HepG2 (cell line): ENCODE data around the gene PTPRE.

ENCODE experiments used
- CBX2 ChIP-seq, 2 experiments: fragments of 200-600 bp in 1 of 2; sonication (generic); formaldehyde crosslinking in 1 of 2; IDR thresholded peaks; 2 replicates each; pipeline versions ENCODE4 v1.7.0 to v1.8.1; 2018 to 2022; ENCODE audit warnings: low read depth in 2 of 2, low read length in 1 of 2, mild to moderate bottlenecking in 1 of 2, missing genetic modification reagents in 1 of 2
- CEBPG ChIP-seq: IDR thresholded peaks from 2 replicates; pipeline ENCODE4 v1.6.1; 2016
- CTCF ChIP-seq: sonication (generic); formaldehyde crosslinking; IDR thresholded peaks from 2 replicates; pipeline ENCODE4 v1.5.0; 2020; ENCODE audit warnings: mild to moderate bottlenecking, missing genetic modification reagents, moderate library complexity
- DNMT1 ChIP-seq: sonication (generic); formaldehyde crosslinking; IDR thresholded peaks from 2 replicates; pipeline ENCODE4 v1.5.1; 2020; ENCODE audit warnings: mild to moderate bottlenecking, missing genetic modification reagents
- ETS1 ChIP-seq: sonication (generic); formaldehyde crosslinking; IDR thresholded peaks from 2 replicates; pipeline ENCODE4 v1.4.0; 2020; ENCODE audit warnings: missing genetic modification reagents
- NFIC ChIP-seq: IDR thresholded peaks from 2 replicates; pipeline ENCODE4 v1.6.1; 2012; ENCODE audit warnings: mild to moderate bottlenecking, low read length, inconsistent platforms
- ZNF616 ChIP-seq: sonication (generic); formaldehyde crosslinking; IDR thresholded peaks from 2 replicates; pipeline ENCODE4 v1.5.0; 2020; ENCODE audit warnings: low read depth, mild to moderate bottlenecking, missing genetic modification reagents

- TF ChIP-seq CEBPG (CRISPR knock-in tag) (no peak), DNMT1 (CRISPR knock-in tag) (no peak), CTCF (CRISPR knock-in tag) (no peak), ZNF616 (CRISPR knock-in tag) (no peak), CBX2 (IDR thresholded peaks at IDR 0.05; ENCODE audit: low read depth, low read length) (no peak), CBX2 (CRISPR knock-in tag; IDR thresholded peaks at IDR 0.05; ENCODE audit: low read depth) (no peak), ETS1 (CRISPR knock-in tag) (no peak), NFIC (no peak)
Measured at GRCh38 chr10:127983344-127984100, 76.6 kb downstream of the PTPRE start.
